Cardiac fibroblast (primary cell): ENCODE results near the gene ZNF606.
"Not testable (repeated sequence)": the region's sequence is repeated elsewhere in the genome, so short reads cannot be mapped to it uniquely, and the experiment has no call there.

ENCODE experiments used
- DNase-seq, 2 donors: peaks; one replicate each; pipeline versions ENCODE4 v3.0.0 to v3.0.0-alpha.2; 2010; ENCODE audit warnings: low read depth in 2 of 2
- H3K4me3 ChIP-seq, 2 donors: replicated peaks in 1 of 2; 1 replicate in 1 of 2; 2 replicates in 1 of 2; pipeline ENCODE4 v1.5.1; 2011; ENCODE audit warnings: low read depth in 2 of 2, low read length in 2 of 2, mild to moderate bottlenecking in 2 of 2, moderate library complexity in 1 of 2
- TF ChIP-seq, protein P1 (sequence below): IDR thresholded peaks from one replicate; pipeline ENCODE4 v1.5.1; 2011; ENCODE audit warnings: low read depth, mild to moderate bottlenecking, low read length, inconsistent platforms

Gene ZNF606

GRCh38 chr19:58014141-58014540 lies 11.5 kb upstream of the ZNF606 start:
- H3K4me3 ChIP-seq: no peak overlapping the region
- no peak for DNase-seq
- TF ChIP-seq, protein P1, sequence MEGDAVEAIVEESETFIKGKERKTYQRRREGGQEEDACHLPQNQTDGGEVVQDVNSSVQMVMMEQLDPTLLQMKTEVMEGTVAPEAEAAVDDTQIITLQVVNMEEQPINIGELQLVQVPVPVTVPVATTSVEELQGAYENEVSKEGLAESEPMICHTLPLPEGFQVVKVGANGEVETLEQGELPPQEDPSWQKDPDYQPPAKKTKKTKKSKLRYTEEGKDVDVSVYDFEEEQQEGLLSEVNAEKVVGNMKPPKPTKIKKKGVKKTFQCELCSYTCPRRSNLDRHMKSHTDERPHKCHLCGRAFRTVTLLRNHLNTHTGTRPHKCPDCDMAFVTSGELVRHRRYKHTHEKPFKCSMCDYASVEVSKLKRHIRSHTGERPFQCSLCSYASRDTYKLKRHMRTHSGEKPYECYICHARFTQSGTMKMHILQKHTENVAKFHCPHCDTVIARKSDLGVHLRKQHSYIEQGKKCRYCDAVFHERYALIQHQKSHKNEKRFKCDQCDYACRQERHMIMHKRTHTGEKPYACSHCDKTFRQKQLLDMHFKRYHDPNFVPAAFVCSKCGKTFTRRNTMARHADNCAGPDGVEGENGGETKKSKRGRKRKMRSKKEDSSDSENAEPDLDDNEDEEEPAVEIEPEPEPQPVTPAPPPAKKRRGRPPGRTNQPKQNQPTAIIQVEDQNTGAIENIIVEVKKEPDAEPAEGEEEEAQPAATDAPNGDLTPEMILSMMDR: no peak

DNA sequence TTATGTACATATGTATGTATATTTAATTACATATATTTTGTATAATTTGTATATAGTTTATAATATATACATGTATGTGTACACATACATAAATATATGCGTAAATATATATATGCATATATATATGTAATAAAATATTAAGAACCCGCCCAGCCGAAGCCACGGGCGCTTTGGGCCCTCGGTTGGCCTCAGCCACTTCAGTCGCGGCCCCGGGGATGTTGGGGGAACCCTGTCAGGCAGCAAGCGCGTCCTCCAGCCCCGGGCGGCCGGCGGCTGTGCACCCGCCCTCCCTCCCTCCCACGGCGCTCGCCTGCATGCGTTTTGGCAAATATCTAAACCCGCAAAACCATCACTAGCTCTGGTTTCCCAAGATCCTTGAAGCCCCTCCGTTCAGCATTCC lies 7.9 kb upstream of the ZNF606 start:
- TF ChIP-seq, protein P1: no peak
- no peak for DNase-seq
- no peak overlapping the region for H3K4me3 ChIP-seq

GRCh38 chr19:58009666-58010301 lies 7.2 kb upstream of the ZNF606 start:
- TF ChIP-seq, protein P1: no peak
- H3K4me3 ChIP-seq: peak overlapping the region; percentile 42 to 46
- peak; percentile 85 to 87 for DNase-seq

GRCh38 chr19:58009301-58009665 lies 6.7 kb upstream of the ZNF606 start:
- DNase-seq: no peak
- H3K4me3 ChIP-seq: peak overlapping the region; percentile 24 to 46

DNA sequence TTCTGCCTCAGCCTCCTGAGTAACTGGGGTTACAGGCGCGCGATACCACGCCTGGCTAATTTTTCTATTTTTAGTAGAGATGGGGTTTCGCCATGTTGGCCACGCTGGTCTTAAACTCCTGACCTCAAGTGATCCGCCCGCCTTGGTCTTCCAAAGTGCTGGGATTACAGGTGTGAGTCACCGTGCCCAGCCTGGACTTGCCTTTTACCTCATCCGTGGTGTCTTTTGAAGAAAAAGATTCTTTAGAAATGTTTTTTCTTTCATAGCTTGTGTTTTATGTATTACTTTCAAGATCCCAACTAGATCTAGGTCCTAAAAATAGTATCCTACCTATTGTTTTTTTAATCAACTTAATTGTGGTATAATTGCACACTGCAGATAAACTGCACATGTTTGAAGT lies 6.3 kb upstream of the ZNF606 start:
- not testable (repeated sequence) for H3K4me3 ChIP-seq
- peak in 1 of 2 donors; percentile 6 for DNase-seq

More at GRCh38 chr19:58009301-58009665, 6.7 kb upstream of the ZNF606 start:
- TF ChIP-seq, protein P1: no peak

DNA sequence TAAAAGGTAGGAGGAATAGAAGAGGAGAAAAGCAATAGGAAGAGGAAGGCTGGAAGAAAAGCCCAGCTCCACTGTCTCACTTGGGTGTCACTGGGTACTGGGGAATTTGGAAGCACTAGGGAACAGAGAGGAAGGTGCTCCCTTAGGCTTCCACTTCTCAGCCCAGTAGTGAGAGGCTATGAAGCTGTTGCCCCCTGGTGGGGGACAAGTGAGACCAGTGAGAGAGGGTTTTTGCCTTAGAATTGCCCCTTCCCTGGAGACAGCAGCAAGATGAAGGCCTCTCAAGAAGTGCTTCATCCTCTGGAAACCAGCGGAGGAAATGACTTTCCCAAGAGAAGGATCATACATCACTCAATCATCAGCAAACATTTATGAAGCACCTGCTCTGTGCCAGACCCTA lies 4.7 kb upstream of the ZNF606 start:
- H3K4me3 ChIP-seq: no peak overlapping the region
- TF ChIP-seq, protein P1: peak; percentile 8
- DNase-seq: no peak

DNA sequence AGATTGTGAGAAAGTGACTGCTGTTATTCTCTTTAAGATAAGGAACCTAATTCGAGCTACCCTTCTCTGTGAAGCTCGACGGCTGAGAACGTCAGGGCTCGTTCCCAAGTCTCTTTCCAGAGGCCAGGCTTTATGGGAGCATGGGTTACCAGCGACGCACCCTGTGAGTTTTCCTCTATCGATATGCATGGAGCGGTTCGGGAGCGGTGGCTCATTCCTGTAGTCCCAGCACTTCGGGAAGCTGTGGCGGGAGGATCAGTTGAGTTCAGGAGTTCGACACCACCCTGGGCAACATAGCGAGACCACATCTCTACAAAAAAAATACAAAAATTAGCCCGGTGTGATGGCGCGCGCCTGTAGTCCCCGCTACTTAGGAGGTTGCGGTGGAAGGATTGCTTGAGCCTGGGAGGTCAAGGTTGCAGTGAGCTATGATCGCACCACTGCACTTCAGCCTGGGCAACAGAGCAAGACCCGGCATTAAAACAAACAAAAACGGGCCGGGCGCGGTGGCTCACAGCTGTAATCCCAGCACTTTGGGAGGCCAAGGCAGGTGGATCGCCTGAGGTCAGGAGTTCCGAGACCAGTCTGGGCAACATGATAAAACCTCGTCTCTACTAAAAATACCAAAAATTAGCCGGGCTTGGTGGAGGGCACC lies 681 bp upstream of the ZNF606 start:
- TF ChIP-seq, protein P1: no peak
- peak in 1 of 2 donors; percentile 9 for DNase-seq
- peak overlapping the region; percentile 83 to 90 for H3K4me3 ChIP-seq
